HCT116 (cell line): ENCODE measurements around the gene DHRS7. TPM values are rescaled to one million over a fixed set of nuclear protein-coding genes. Genes with fewer than 3 reads are reported as not detected.

Experiments used
- ATAC-seq: fragments of 200-7000 bp; cut with Tn5 transposase; 2 replicates; pipeline ENCODE4 v1.9.1; 2020; ENCODE audit warnings: mild to moderate bottlenecking, moderate library complexity
- BruUV-seq: library from RNA; stranded (reverse); fragments of 400-500 nt; replicated peaks from 2 replicates; lab custom pipeline; 2021; lab: Mats Ljungman, UMichigan
- CTCF ChIA-PET: fragments of 300-600 bp; sonication (Branson Sonifier 250); formaldehyde crosslinking; loops from one replicate; lab custom pipeline; 2021; ENCODE audit warnings: antibody characterized with exemption; lab: Charles Lee
- POLR2A ChIA-PET: fragments of 300-600, 350-600 bp; sonication (Branson Sonifier 250); formaldehyde crosslinking; loops from one replicate; lab custom pipeline; 2021; ENCODE audit warnings: antibody characterized with exemption; lab: Charles Lee
- RAD21 ChIA-PET, 2 experiments: fragments of 300-600 bp; sonication (Branson Sonifier 250); formaldehyde crosslinking; loops; one replicate each; lab custom pipeline; 2023; ENCODE audit warnings: low total read pairs in 2 of 2; ENCODE audit not compliant: uncharacterized antibody in 2 of 2, unreplicated experiment in 2 of 2, low non-redundant PET in 1 of 2; lab: Charles Lee
- DNase-seq: peaks from one replicate; pipeline ENCODE4 v3.0.0-alpha.2; 2010; ENCODE audit warnings: low read depth, low spot score
- H2AFZ ChIP-seq: fragments of 200-600 bp; shearing (Covaris generic), sonication (generic); 2 replicates; pipeline ENCODE4 v1.6.1; 2017; ENCODE audit warnings: low read depth, mixed run types, mixed read lengths, antibody characterized with exemption, low read length; ENCODE audit not compliant: poor library complexity, severe bottlenecking
- H3K27ac ChIP-seq: 2 replicates; pipeline ENCODE4 v1.5.1; 2012; ENCODE audit warnings: low read depth, low read length
- H3K27me3 ChIP-seq: fragments of 200-600 bp; sonication (generic); 2 replicates; pipeline ENCODE4 v1.6.1; 2016; ENCODE audit warnings: mixed run types, low read length, mixed read lengths; ENCODE audit not compliant: insufficient read depth
- H3K36me3 ChIP-seq, 2 experiments: fragments of 200-500 bp in 1 of 2; fragments of 200-600 bp in 1 of 2; sonication (Bioruptor generic) in 1 of 2; sonication (generic) in 1 of 2; 2 replicates each; pipeline versions ENCODE4 v1.5.1 to v1.6.1; 2014 to 2016; ENCODE audit warnings: low read length in 2 of 2, inconsistent platforms in 1 of 2, mixed read lengths in 1 of 2, mixed run types in 1 of 2; ENCODE audit not compliant: insufficient read depth in 2 of 2, control insufficient read depth in 1 of 2
- H3K4me1 ChIP-seq, 2 experiments: fragments of 200-600 bp in 1 of 2; sonication (generic) in 1 of 2; 2 replicates each; pipeline versions ENCODE4 v1.5.1 to v1.6.1; 2012 to 2017; ENCODE audit warnings: low read length in 2 of 2, inconsistent platforms in 1 of 2, mild to moderate bottlenecking in 1 of 2, mixed read lengths in 1 of 2, mixed run types in 1 of 2, moderate library complexity in 1 of 2; ENCODE audit not compliant: insufficient read depth in 2 of 2, control insufficient read depth in 1 of 2
- H3K4me2 ChIP-seq: fragments of 200-600 bp; sonication (generic); 2 replicates; pipeline ENCODE4 v1.6.1; 2017; ENCODE audit warnings: mixed run types, low read length, mixed read lengths
- H3K4me3 ChIP-seq, 2 experiments: fragments of 200-600 bp in 1 of 2; sonication (generic) in 1 of 2; replicated peaks in 1 of 2; 2 replicates each; pipeline ENCODE4 v1.5.1; 2011 to 2016; ENCODE audit warnings: low read length in 2 of 2, control low read depth in 1 of 2, low read depth in 1 of 2, mild to moderate bottlenecking in 1 of 2, mixed read lengths in 1 of 2, mixed run types in 1 of 2
- H3K79me2 ChIP-seq: fragments of 200-600 bp; sonication (generic); 2 replicates; pipeline ENCODE4 v1.6.1; 2017; ENCODE audit warnings: mild to moderate bottlenecking, mixed run types, low read length, moderate library complexity, mixed read lengths; ENCODE audit not compliant: insufficient read depth
- H3K9ac ChIP-seq: fragments of 200-600 bp; sonication (generic); 2 replicates; pipeline ENCODE4 v1.6.1; 2016; ENCODE audit warnings: low read length, mixed read lengths
- H3K9me2 ChIP-seq: fragments of 200-600 bp; sonication (generic), shearing (Covaris generic); 2 replicates; pipeline ENCODE4 v1.6.1; 2017; ENCODE audit warnings: mixed run types, mild to moderate bottlenecking, moderate library complexity; ENCODE audit not compliant: insufficient read depth
- H3K9me3 ChIP-seq, 2 experiments: fragments of 200-500 bp in 1 of 2; fragments of 200-600 bp in 1 of 2; sonication (Bioruptor generic) in 1 of 2; sonication (generic) in 1 of 2; 2 replicates each; pipeline ENCODE4 v1.6.1; 2014 to 2017; ENCODE audit warnings: low read length in 2 of 2, mixed read lengths in 2 of 2, inconsistent platforms in 1 of 2, low read depth in 1 of 2, mild to moderate bottlenecking in 1 of 2, mixed run types in 1 of 2, moderate library complexity in 1 of 2; ENCODE audit not compliant: control insufficient read depth in 1 of 2, insufficient read depth in 1 of 2
- H4K20me1 ChIP-seq: fragments of 200-600 bp; sonication (generic), shearing (Covaris generic); 2 replicates; pipeline ENCODE4 v1.6.1; 2017; ENCODE audit warnings: mixed run types, mild to moderate bottlenecking, moderate library complexity; ENCODE audit not compliant: insufficient read depth
- CBX3 ChIP-seq: IDR thresholded peaks from 2 replicates; pipeline ENCODE4 v1.6.1; 2012; ENCODE audit warnings: low read depth
- CEBPB ChIP-seq: IDR thresholded peaks from 2 replicates; pipeline ENCODE4 v1.6.1; 2012; ENCODE audit warnings: low read depth
- CTCF ChIP-seq, 3 experiments: fragments of 200-600 bp in 1 of 3; sonication (generic) in 1 of 3; IDR thresholded peaks in 2 of 3; conservative IDR thresholded peaks in 1 of 3; 2 replicates each; pipeline ENCODE4 v1.5.1; 2012 to 2017; ENCODE audit warnings: low read depth in 2 of 3, low read length in 2 of 3, antibody characterized with exemption in 1 of 3, borderline replicate concordance in 1 of 3, control low read depth in 1 of 3, mild to moderate bottlenecking in 1 of 3, mixed read lengths in 1 of 3, mixed run types in 1 of 3, moderate library complexity in 1 of 3; ENCODE audit not compliant: insufficient read depth in 1 of 3
- EGR1 ChIP-seq: IDR thresholded peaks from 2 replicates; pipeline ENCODE4 v1.6.1; 2012; ENCODE audit warnings: low read depth
- JUND ChIP-seq: IDR thresholded peaks from 2 replicates; pipeline ENCODE4 v1.6.1; 2012
- POLR2AphosphoS5 ChIP-seq: IDR thresholded peaks from 2 replicates; pipeline ENCODE4 v1.6.1; 2011; ENCODE audit warnings: mild to moderate bottlenecking, low read depth, low read length, moderate library complexity
- REST ChIP-seq: IDR thresholded peaks from 2 replicates; pipeline ENCODE4 v1.6.1; 2012; ENCODE audit warnings: low read depth
- SIN3A ChIP-seq: IDR thresholded peaks from 2 replicates; pipeline ENCODE4 v1.6.1; 2012; ENCODE audit warnings: low read depth
- SP1 ChIP-seq: IDR thresholded peaks from 2 replicates; pipeline ENCODE4 v1.6.1; 2012; ENCODE audit warnings: low read depth
- SRF ChIP-seq: IDR thresholded peaks from 2 replicates; pipeline ENCODE4 v1.6.1; 2012; ENCODE audit warnings: low read depth
- TCF7L2 ChIP-seq: IDR thresholded peaks from 2 replicates; pipeline ENCODE4 v1.7.0; 2011; ENCODE audit warnings: borderline replicate concordance, inconsistent platforms; ENCODE audit not compliant: insufficient read depth, insufficient read length; ENCODE audit errors: extremely low read depth
- YY1 ChIP-seq: IDR thresholded peaks from 2 replicates; pipeline ENCODE4 v1.6.1; 2011; ENCODE audit warnings: low read length, low read depth, moderate library complexity, mild to moderate bottlenecking; ENCODE audit not compliant: insufficient replicate concordance; ENCODE audit errors: extremely low read depth
- ZBTB33 ChIP-seq: IDR thresholded peaks from 2 replicates; pipeline ENCODE4 v1.6.1; 2011; ENCODE audit warnings: mild to moderate bottlenecking, low read length, moderate library complexity; ENCODE audit not compliant: insufficient replicate concordance; ENCODE audit errors: extremely low read depth
- ZFX ChIP-seq: fragments of 450-650 bp; IDR thresholded peaks from 2 replicates; pipeline ENCODE4 v1.6.1; 2017
- intact Hi-C: fragments of 100-400 bp; cut with micrococcal nuclease; formaldehyde crosslinking; loops from 2 replicates; pipeline ENCODE4 v1.10.0; 2022
- total RNA-seq: library from RNA; stranded (reverse); gene quantifications from one replicate; pipeline ENCODE4 v1.2.1, GENCODE V29; 2021; ENCODE audit not compliant: unreplicated experiment

Gene DHRS7
- total RNA-seq, 1 experiment from 2014 or later: 43.8 TPM

- Histone ChIP-seq H3K27me3 (no peaks in the 10 kb centered on the region), H4K20me1 (no peaks in the 10 kb centered on the region), H3K79me2 (0 out of 2 replicates have a peak, but pooled peaks cover 3% of the 10 kb centered on the region), H3K4me1 (no peaks in the 10 kb centered on the region), H3K9ac (no peak overlapping the region), H3K4me3 (no peak overlapping the region), H3K9me3 (no peaks in the 10 kb centered on the region), H2AFZ (no peak overlapping the region), H3K27ac (no peak overlapping the region), H3K36me3 (peaks cover 0 to 5% of the 10 kb centered on the region in 2 experiments; a peak in 2 of 4 replicates), H3K9me2 (no peaks in the 10 kb centered on the region), H3K4me2 (no peak overlapping the region)
- ChIA-PET RAD21 (no interaction called here), POLR2A (no interaction called here), CTCF (no interaction called here)
- no peak for ATAC-seq
- intact Hi-C loops: no loop called here
- BruUV-seq: no TSS peak
- no peak for TF ChIP-seq YY1
- TF ChIP-seq ZFX: no peak
- TF ChIP-seq CEBPB: no peak
- no peak for TF ChIP-seq SIN3A
- no peak for TF ChIP-seq CTCF (IDR thresholded peaks at IDR 0.05 in 2 of 3, conservative IDR thresholded peaks at IDR 0.05 in 1 of 3; ENCODE audit: borderline replicate concordance in 1 of 3, insufficient read depth in 1 of 3, low read depth in 2 of 3, low read length in 2 of 3)
- no peak for TF ChIP-seq POLR2AphosphoS5
- no peak for TF ChIP-seq TCF7L2
- TF ChIP-seq REST: no peak
- no peak for TF ChIP-seq SRF
- no peak for TF ChIP-seq ZBTB33
- no peak for TF ChIP-seq EGR1
- no peak for TF ChIP-seq JUND
- no peak for TF ChIP-seq CBX3
- no peak for TF ChIP-seq SP1
- no peak for DNase-seq
Observed at GRCh38 chr14:60153991-60154390, 11.2 kb downstream of the DHRS7 start.
